ENCODE data around the gene PHYH.
"Not testable (repeated sequence)": the region's sequence is repeated elsewhere in the genome, so short reads cannot be mapped to it uniquely, and the experiment has no call there.

The PHYH gene

DNA sequence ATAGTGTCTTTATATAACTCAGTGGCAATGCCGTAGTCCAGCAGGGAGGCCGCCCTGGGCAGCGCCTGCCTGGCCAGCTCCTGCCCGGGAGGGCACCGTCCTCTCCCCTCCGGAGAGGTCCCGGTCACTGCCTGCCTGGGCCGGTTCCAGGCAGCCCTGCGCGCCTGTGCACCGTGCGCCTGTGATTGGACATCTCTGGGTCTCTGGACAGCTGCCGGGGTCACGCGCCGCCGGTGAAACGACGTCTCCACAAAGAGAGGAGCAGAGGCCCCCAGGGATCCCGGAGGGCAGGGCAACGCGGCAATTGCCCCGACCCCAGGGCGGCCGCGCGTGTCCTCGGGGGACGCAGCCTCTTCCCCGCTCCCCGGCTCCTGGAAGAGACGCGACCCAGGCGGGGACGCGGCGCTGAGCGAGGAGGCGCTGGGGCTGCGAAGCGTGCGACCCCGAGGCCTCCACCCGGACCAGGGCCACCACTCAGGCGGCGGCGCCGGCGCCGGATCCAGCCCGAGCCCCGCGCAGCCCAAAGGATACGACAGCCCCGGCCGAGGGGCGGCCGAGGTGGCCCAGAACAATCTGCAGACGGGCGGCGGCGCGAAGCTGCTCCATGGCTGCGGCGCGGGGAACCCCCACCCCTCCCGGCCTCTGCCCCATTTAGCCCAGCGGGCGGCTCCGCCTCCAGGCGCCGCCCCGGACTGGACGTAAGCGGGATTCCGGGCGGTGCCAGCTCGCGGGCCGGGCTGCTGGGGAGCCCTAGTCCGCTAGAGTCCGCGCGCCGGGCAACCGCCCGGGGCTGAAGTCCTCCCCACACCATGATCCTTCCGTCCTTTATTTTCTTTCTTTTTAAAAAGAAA is at the start of gene PHYH:
TSS of gene PHYH (minus strand) at position 628 of the 851 bp plus-strand sequence. CDS start at position 606, 22 bp downstream.
- peak; percentile 68 for DNase-seq

DNA sequence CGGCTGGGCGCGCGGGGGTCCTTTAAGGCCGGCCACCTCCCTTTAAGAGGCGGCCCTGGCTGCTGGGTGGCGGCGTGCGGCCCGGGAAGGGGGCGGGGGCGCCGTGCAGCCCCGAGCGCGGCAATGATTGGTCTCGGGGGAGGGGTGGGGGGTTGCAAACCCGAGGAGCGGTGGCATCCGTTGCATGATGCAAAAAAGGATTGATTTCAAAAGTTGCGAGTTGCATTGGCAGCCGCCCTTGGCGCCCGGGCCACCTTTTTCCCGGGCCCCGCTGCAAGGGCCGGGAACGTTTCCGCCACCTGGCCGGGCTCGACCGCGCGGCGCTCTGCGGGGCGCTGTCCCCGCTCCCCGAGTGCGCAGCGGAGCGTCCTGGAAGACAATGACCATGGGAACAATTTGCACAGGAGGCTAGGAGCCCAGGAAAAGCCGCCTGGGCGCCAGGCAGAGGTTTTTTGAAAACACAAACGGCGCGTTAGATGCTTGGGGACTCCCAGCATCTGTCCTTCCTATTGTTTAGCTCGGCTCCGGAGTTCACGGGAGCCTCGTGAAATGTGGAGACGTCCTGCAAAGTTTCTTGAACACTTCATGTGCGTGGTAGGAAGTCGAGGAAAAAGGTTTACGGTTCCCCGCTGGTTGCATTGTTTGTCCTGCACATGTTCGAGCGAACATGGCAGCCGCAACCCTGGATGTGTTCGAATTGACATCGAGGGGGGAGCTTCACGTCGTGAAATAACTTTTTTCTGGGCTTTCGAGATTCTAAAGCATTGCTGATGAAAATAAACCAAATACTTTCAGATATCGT is 48.6 kb upstream of the PHYH start, which contains the start of gene SEPHS1:
TSS of gene SEPHS1 (minus strand) at position 78 of the 802 bp plus-strand sequence. CDS start 3,343 bp downstream, outside the sequence.
- peak; percentile 67 for DNase-seq

DNA sequence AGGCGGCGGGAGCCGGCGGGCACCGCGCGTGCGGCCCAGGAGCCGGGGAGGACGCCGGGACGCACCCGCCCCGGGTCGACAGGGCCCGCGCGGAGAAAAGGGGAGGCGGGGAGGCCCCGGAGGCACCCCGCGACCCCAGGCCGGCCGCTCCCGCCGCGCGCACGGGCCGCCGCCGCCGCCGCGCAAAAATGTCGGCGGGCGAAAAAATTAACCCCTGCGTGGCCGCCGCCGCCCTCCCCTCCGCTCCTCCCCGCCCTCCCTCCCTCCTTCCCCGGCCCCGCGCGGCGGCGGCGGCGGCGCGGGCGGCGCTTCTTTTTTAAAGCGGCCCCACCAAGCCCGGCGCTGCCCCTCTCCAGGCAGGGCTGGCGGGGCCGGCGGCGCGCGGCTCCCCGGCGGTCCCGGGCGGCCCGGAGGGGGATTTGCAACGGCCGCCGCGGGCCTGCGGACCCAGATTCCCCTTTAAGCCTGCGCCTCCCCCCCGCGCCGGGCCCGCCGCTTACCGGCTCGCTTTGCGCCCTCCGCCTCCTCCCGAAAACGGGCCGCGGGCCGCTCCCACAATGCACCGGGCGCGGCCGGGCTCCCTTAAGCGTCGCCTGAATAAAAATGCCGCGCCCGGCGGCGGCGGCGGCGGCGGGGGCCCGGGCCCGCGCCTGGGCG is 47.8 kb upstream of the PHYH start:
- DNase-seq, result peak; percentile 60

- DNase-seq, result peak; percentile 11
Measured at GRCh38 chr10:13347043-13347499, 47.2 kb upstream of the PHYH start.

DNA sequence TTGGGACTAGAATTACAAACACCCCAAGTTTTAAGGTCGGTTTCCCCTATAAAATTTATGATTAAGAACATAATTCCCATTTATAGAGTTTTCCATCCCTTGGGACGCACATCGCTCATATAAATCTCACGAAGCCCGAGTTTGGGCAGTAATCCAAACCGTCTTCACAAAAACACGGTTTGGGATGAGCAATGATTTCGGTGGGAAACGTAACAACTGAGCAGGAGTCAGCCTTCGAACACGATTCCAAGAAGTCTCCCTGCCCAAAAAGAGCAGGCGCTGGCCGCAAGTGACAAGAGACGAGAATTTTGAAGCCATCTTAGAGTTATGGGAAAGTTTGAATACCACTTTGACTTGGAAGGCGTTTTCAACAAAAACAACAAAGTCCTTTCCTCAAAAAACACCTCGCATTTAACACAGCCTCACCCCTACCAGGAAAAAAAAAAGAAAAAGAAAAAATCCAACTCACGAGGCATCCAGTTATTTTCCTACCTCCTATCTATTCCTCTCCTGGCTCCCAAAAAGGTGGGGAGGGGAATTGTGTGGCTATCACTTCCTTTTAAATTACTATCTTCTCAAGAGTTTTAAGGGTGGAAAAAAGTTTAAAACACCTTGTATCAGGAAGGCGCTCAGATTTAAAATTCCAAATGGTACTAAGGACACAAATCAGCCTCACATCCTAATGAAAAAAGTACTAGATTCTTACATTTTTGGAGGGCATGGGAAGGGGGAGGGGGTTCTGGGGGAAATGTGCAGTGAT is 46.6 kb upstream of the PHYH start:
- DNase-seq, result no peak

GRCh38 chr10:13340626-13341376 is 40.9 kb upstream of the PHYH start:
- DNase-seq, result no peak

GRCh38 chr10:13340068-13340467 is 40.2 kb upstream of the PHYH start:
- DNase-seq, result no peak

DNA sequence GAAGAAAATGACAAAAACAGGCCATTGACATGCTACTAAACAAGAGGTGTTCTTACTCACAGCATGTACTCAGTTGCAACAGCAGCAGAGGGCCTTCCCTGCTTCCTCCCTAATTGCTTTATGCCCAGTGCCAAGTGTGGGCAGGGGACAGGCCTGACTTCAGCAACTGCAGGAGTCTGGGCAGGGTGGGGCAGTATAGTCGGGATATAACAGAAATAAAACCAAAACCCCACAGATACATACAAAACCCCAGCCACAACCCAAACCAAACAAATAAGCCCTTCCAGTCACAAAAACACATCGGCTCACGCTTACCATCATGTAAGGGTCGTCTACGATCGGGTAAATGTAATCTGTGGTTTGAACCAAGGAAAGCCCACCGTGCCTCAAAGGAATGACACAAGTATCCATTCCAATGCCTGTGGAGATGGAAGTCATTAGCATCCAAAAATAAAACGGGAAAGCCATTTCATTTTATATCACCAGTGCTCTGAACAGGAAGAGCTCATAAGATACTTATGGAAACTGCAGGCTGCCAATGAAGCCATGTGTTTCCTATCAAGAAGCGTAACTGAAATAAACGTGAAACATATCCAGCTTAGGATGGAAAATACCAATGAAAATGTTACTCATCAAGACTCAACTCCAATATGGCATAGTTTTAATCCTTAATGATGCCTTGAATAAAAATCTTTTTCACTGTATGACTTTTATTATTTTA is 38.7 kb upstream of the PHYH start:
- no peak for DNase-seq

DNA sequence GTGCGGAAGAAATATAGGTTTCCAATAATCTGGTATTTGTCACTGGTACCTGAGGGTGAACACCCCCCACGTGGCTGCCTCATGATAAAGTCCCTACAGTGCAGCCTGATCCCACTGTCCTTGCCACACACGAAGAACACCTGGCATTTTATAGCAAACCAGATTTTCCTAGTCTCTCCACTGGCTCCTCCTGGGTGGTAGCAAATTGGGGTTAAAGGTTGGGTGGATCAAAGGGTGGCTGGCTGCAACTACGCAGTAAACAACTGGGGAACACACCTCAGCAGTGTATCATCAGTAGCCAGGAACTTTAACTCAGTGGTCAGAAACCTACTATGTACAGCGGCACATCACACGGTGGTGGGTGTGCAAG is 37.9 kb upstream of the PHYH start:
- DNase-seq, result no peak

- no peak for DNase-seq
Measured at GRCh38 chr10:13337128-13337826, 37.4 kb upstream of the PHYH start.

- DNase-seq, result no peak
Measured at GRCh38 chr10:13335881-13336280, 36.0 kb upstream of the PHYH start.

DNA sequence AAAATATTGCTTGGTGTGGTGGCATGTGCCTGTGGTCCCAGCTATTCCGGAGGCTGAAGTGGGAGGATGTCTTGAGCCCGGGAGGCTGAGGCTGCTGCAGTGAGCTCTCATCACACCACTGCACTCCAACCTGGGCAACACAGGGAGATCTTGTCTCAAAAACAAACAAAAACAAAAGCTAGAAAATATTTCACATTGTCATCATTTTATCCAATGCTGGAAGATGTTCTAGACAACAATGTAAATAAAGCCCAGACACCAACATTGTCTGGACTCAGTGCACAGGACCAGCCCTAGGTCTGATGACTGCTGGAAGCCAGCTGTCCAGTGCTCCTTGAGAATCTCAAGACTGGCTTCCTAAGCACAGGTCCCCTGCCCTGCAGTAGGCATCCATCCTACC is 34.7 kb upstream of the PHYH start:
- no peak for DNase-seq

- DNase-seq, result no peak
Measured at GRCh38 chr10:13331646-13332045, 31.8 kb upstream of the PHYH start.

GRCh38 chr10:13330980-13331379 is 31.1 kb upstream of the PHYH start:
- DNase-seq, result not testable (repeated sequence)

- no peak for DNase-seq
Measured at GRCh38 chr10:13329565-13329964, 29.7 kb upstream of the PHYH start.

- DNase-seq, result no peak
Measured at GRCh38 chr10:13328613-13329012, 28.7 kb upstream of the PHYH start.

DNA sequence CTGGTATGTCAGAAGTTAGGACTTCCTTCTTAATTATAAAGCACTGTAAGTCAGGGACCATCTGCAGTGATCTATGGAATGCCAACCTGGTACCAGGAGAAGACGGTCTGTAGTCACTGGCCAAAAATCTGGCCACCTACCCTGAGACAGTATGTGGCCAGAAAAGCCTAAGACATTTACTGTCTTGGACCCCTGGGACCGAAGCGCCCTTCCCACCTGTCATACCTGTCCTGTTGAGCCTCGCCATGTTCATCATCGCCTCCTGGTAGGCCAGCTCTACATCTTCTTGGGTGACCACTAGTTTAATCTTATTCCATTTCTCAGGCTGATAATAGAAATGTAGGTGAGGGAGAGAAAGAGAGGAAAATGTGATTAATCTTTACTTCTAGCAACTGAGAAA is 28.3 kb upstream of the PHYH start:
- DNase-seq, result no peak

DNA sequence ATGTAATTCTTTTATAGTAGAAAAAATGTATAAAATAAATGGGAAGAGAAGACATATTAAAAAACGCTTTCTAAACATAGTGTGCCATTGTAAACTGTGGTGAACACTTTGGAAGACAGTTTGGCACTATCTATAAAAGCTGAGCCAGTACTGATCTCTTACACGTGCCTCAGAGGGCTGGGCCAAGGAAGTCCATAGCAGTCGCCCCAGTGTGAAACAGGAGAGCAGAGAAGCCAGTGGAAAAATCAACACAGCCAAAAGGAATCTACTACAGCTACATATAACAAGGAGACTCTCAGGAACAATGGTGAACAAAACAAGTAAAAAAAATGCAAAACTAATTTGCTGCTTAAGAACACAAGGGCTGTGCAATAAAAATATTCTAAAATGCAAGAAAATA is 27.7 kb upstream of the PHYH start:
- no peak for DNase-seq

DNA sequence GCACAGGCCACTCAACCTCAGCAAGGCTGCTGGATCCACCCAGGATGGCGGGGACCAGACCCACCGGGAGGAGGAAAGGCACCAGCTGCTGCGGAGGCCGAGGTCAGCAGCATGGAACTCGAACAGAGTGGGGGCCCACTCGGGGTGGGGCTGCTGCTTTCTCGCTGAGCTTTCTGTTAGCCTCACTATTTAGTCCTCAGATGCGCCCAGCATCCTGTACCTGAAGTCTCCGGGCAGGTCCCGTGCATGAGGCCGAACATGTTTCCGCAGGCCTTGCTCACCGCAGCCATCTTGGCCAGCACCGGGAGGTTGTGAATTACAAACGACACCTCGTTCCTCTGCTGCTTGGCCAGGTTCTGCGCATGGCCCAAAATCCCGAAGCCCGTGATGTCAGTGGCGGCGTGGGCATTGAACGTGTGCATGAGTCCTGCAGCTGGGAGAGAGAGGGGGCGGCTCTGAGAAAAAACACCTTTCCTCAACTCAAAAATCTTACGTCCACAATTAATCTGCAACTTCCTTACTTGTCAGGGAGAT is 22.8 kb upstream of the PHYH start:
- no peak for DNase-seq

DNA sequence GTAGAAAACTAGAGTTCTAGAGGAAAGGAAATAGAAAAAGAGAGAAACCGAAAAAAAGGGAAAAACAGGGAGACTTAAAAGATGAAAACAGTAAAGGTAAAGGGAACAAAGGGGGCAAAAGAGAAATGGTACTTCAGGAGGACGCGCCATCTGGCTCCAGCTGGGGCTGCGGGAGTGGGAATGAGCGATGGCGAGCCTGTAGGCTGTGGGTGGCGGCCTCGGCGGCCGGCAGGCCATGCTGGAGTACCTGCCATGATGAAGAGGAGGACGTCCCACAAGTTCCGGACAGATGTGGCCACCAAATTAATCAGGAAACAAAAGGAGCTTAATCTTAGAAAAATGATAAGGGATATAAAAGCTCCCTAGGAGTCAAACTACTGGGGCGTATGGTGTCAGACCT is 21.7 kb upstream of the PHYH start:
- no peak for DNase-seq

Data from activated CD4-positive, alpha-beta T cell treated with anti-CD3 and anti-CD28 coated beads for 1 hour (primary cell).